WTC11 (cell line): ENCODE data around the gene EPGN. TPM values are rescaled to one million over a fixed set of nuclear protein-coding genes. Genes with fewer than 3 reads are reported as not detected.

Experiments
- ATAC-seq: fragments of 200-7000 bp; cut with Tn5 transposase; 2 replicates; pipeline ENCODE4 v1.10.0; 2021; ENCODE audit warnings: mild to moderate bottlenecking, moderate library complexity
- CTCF ChIA-PET: fragments of 300-600 bp; sonication (Branson Sonifier 250); formaldehyde crosslinking; loops from one replicate; lab custom pipeline; 2021; ENCODE audit warnings: antibody characterized with exemption; lab: Charles Lee
- POLR2A ChIA-PET: fragments of 350-600 bp; sonication (Branson Sonifier 250); formaldehyde crosslinking; loops from one replicate; lab custom pipeline; 2021; ENCODE audit warnings: antibody characterized with exemption; lab: Charles Lee
- DNase-seq: peaks from one replicate; pipeline ENCODE4 v3.0.0; 2021; ENCODE audit warnings: low spot score
- H3K27ac Mint-ChIP-seq: 2 replicates; pipeline ENCODE4 v1.8.0; 2021; ENCODE audit warnings: mixed read lengths
- H3K27me3 Mint-ChIP-seq: 2 replicates; pipeline ENCODE4 v1.8.0; 2021; ENCODE audit warnings: low read depth, mild to moderate bottlenecking, moderate library complexity, mixed read lengths
- H3K36me3 Mint-ChIP-seq: 2 replicates; pipeline ENCODE4 v1.8.0; 2021; ENCODE audit warnings: mixed read lengths
- H3K4me1 Mint-ChIP-seq: 2 replicates; pipeline ENCODE4 v1.8.0; 2022; ENCODE audit warnings: mixed read lengths
- H3K4me3 Mint-ChIP-seq: 2 replicates; pipeline ENCODE4 v1.8.0; 2021; ENCODE audit warnings: mild to moderate bottlenecking, moderate library complexity, mixed read lengths
- H3K9me3 Mint-ChIP-seq: 2 replicates; pipeline ENCODE4 v1.8.0; 2021; ENCODE audit warnings: mixed read lengths
- ATF1 ChIP-seq: sonication (generic); formaldehyde crosslinking; IDR thresholded peaks from 2 replicates; pipeline ENCODE4 v1.8.1; 2023; ENCODE audit warnings: mild to moderate bottlenecking, moderate library complexity, missing genetic modification reagents
- CBFB ChIP-seq: sonication (generic); formaldehyde crosslinking; IDR thresholded peaks from 2 replicates; pipeline ENCODE4 v1.8.1; 2022; ENCODE audit warnings: mild to moderate bottlenecking, low read depth, missing genetic modification reagents
- CTCF ChIP-seq: fragments of 200-600 bp; IDR thresholded peaks from 2 replicates; pipeline ENCODE4 v1.8.0; 2022; ENCODE audit warnings: antibody characterized with exemption
- FOXJ3 ChIP-seq: sonication (generic); formaldehyde crosslinking; IDR thresholded peaks from 2 replicates; pipeline ENCODE4 v1.9.0; 2021; ENCODE audit warnings: missing genetic modification reagents, mild to moderate bottlenecking, borderline replicate concordance
- FOXK1 ChIP-seq: sonication (generic); formaldehyde crosslinking; IDR thresholded peaks from 2 replicates; pipeline ENCODE4 v1.8.0; 2022; ENCODE audit warnings: mild to moderate bottlenecking, moderate library complexity, missing genetic modification reagents
- FOXP4 ChIP-seq: sonication (generic); formaldehyde crosslinking; IDR thresholded peaks from 2 replicates; pipeline ENCODE4 v1.8.0; 2022; ENCODE audit warnings: mild to moderate bottlenecking, missing genetic modification reagents
- GTF2I ChIP-seq: fragments of 250-450 bp; sonication (Bioruptor Pico); conservative IDR thresholded peaks from 2 replicates; pipeline ENCODE4 v1.4.0; 2021; ENCODE audit warnings: mild to moderate bottlenecking
- HMGA2 ChIP-seq: fragments of 250-450 bp; sonication (Bioruptor Pico); IDR thresholded peaks from 2 replicates; pipeline ENCODE4 v1.4.0; 2021; ENCODE audit warnings: mild to moderate bottlenecking, moderate library complexity
- JAZF1 ChIP-seq: fragments of 250-450 bp; sonication (Bioruptor Pico); IDR thresholded peaks from 2 replicates; pipeline ENCODE4 v1.9.0; 2021; ENCODE audit warnings: moderate library complexity, mild to moderate bottlenecking, inconsistent platforms
- NFATC4 ChIP-seq: fragments of 250-450 bp; sonication (Bioruptor Pico); IDR thresholded peaks from 2 replicates; pipeline ENCODE4 v1.9.0; 2021; ENCODE audit warnings: mild to moderate bottlenecking
- NR1H2 ChIP-seq: sonication (generic); formaldehyde crosslinking; IDR thresholded peaks from 2 replicates; pipeline ENCODE4 v1.9.0; 2021; ENCODE audit warnings: mild to moderate bottlenecking, moderate library complexity, missing genetic modification reagents
- RORB ChIP-seq: fragments of 250-450 bp; sonication (Bioruptor Pico); IDR thresholded peaks from 2 replicates; pipeline ENCODE4 v1.9.0; 2021; ENCODE audit warnings: mild to moderate bottlenecking
- SP1 ChIP-seq: sonication (generic); formaldehyde crosslinking; conservative IDR thresholded peaks from 2 replicates; pipeline ENCODE4 v1.8.1; 2022; ENCODE audit warnings: missing genetic modification reagents
- STAT6 ChIP-seq: sonication (generic); formaldehyde crosslinking; conservative IDR thresholded peaks from 2 replicates; pipeline ENCODE4 v1.8.1; 2023; ENCODE audit warnings: mild to moderate bottlenecking, low read depth, missing genetic modification reagents, moderate library complexity
- TCF7 ChIP-seq: sonication (generic); formaldehyde crosslinking; IDR thresholded peaks from 2 replicates; pipeline ENCODE4 v1.8.0; 2022; ENCODE audit warnings: mild to moderate bottlenecking, low read depth, missing genetic modification reagents, moderate library complexity
- TEAD1 ChIP-seq: sonication (generic); formaldehyde crosslinking; IDR thresholded peaks from 2 replicates; pipeline ENCODE4 v1.8.0; 2022; ENCODE audit warnings: mild to moderate bottlenecking, missing genetic modification reagents
- ZNF138 ChIP-seq: sonication (generic); formaldehyde crosslinking; conservative IDR thresholded peaks from 2 replicates; pipeline ENCODE4 v1.8.1; 2022; ENCODE audit warnings: mild to moderate bottlenecking, moderate library complexity, missing genetic modification reagents
- ZNF219 ChIP-seq: sonication (generic); formaldehyde crosslinking; IDR thresholded peaks from 2 replicates; pipeline ENCODE4 v1.8.0; 2023; ENCODE audit warnings: missing genetic modification reagents, mild to moderate bottlenecking, borderline replicate concordance
- ZNF512 ChIP-seq: sonication (generic); formaldehyde crosslinking; IDR thresholded peaks from 2 replicates; pipeline ENCODE4 v1.8.1; 2022; ENCODE audit warnings: missing genetic modification reagents, borderline replicate concordance
- ZSCAN18 ChIP-seq: fragments of 250-450 bp; sonication (Bioruptor Pico); IDR thresholded peaks from 2 replicates; pipeline ENCODE4 v2.1.2; 2022; ENCODE audit warnings: mild to moderate bottlenecking, moderate library complexity
- total RNA-seq: library from RNA; stranded (reverse); gene quantifications from 3 replicates; pipeline ENCODE4 v1.2.3, GENCODE V29; 2021

Gene EPGN
- total RNA-seq, 1 experiment from 2014 or later, result not detected

GRCh38 chr4:74291471-74291870 is 16.8 kb upstream of the EPGN start (continued):
- TF ChIP-seq ZSCAN18 (CRISPR knock-in tag) (no peak), TCF7 (no peak), NFATC4 (CRISPR knock-in tag) (no peak)

GRCh38 chr4:74292111-74292870 is 16.0 kb upstream of the EPGN start:
- TF ChIP-seq JAZF1 (CRISPR knock-in tag), result no peak
- no peak for TF ChIP-seq NR1H2 (CRISPR knock-in tag)
- TF ChIP-seq TCF7, result no peak
- TF ChIP-seq TEAD1 (CRISPR knock-in tag), result no peak
- no peak for TF ChIP-seq CBFB (CRISPR knock-in tag)
- no peak for TF ChIP-seq STAT6 (CRISPR knock-in tag)
- no peak overlapping the region for H3K27ac Mint-ChIP-seq
- no peaks in the 10 kb centered on the region for H3K36me3 Mint-ChIP-seq
- CTCF ChIA-PET, result interaction anchor here (0.8 kb wide), 1 partner anchor 501 kb away, joined by 3 read pairs; no protein-coding TSS in a partner anchor
- no peak for ATAC-seq
- POLR2A ChIA-PET, result no interaction called here
- no peak overlapping the region for H3K4me3 Mint-ChIP-seq
- no peaks in the 10 kb centered on the region for H3K9me3 Mint-ChIP-seq
- no peaks in the 10 kb centered on the region for H3K4me1 Mint-ChIP-seq
- H3K27me3 Mint-ChIP-seq, result no peaks in the 10 kb centered on the region
- no peak for DNase-seq

- H3K4me1 Mint-ChIP-seq, result no peaks in the 10 kb centered on the region
These were observed 14.7 kb upstream of the EPGN start for GRCh38 chr4:74293558-74293957.

More at GRCh38 chr4:74293558-74293957, 14.7 kb upstream of the EPGN start:
- DNase-seq, result no peak
- no peaks in the 10 kb centered on the region for H3K27me3 Mint-ChIP-seq
- H3K27ac Mint-ChIP-seq, result no peak overlapping the region
- ChIA-PET CTCF (no interaction called here), POLR2A (no interaction called here)
- no peaks in the 10 kb centered on the region for H3K9me3 Mint-ChIP-seq
- TF ChIP-seq SP1 (CRISPR knock-in tag), result no peak
- TF ChIP-seq GTF2I, result no peak
- TF ChIP-seq ZNF512 (CRISPR knock-in tag), result no peak
- no peak for TF ChIP-seq FOXK1 (CRISPR knock-in tag)
- TF ChIP-seq RORB (CRISPR knock-in tag), result no peak
- no peak for TF ChIP-seq FOXP4 (CRISPR knock-in tag)
- TF ChIP-seq FOXJ3 (CRISPR knock-in tag), result no peak
- no peak for TF ChIP-seq ATF1 (CRISPR knock-in tag)
- TF ChIP-seq CTCF, result no peak
- TF ChIP-seq ZNF219 (CRISPR knock-in tag), result no peak
- TF ChIP-seq HMGA2, result no peak
- no peak for TF ChIP-seq ZNF138 (CRISPR knock-in tag)
- no peaks in the 10 kb centered on the region for H3K36me3 Mint-ChIP-seq
- no peak for ATAC-seq
- H3K4me3 Mint-ChIP-seq, result no peak overlapping the region
